Mesenchymal stem cell (in vitro differentiated cells and primary cell): Measurements from ENCODE around the gene ENO2.
A peak's percentile ranks its signal among the peaks of the same experiment; 100 is the strongest.
"Not testable (repeated sequence)": the region's sequence is repeated elsewhere in the genome, so short reads cannot be mapped to it uniquely, and the experiment has no call there.

Experiments
- DNase-seq: peaks from one replicate; pipeline ENCODE4 v3.0.0-alpha.2; 2013
- H2AFZ ChIP-seq: one replicate; pipeline ENCODE4 v1.6.1; 2013; ENCODE audit warnings: low read depth, mild to moderate bottlenecking, control low read depth, inconsistent platforms, low read length, moderate library complexity
- H2AK5ac ChIP-seq: 2 replicates; pipeline ENCODE4 v1.6.1; 2013; ENCODE audit warnings: low read length, moderate library complexity, mild to moderate bottlenecking, inconsistent platforms; ENCODE audit not compliant: severe bottlenecking
- H2BK120ac ChIP-seq: one replicate; pipeline ENCODE4 v1.6.1; 2013; ENCODE audit warnings: low read depth, mild to moderate bottlenecking, inconsistent platforms, low read length, moderate library complexity
- H2BK12ac ChIP-seq, 2 experiments: one replicate each; pipeline ENCODE4 v1.6.1; 2013; ENCODE audit warnings: inconsistent platforms in 2 of 2, low read length in 2 of 2, mild to moderate bottlenecking in 2 of 2, moderate library complexity in 2 of 2, control low read depth in 1 of 2
- H2BK15ac ChIP-seq: one replicate; pipeline ENCODE4 v1.6.1; 2013; ENCODE audit warnings: mild to moderate bottlenecking, low read depth, inconsistent platforms; ENCODE audit not compliant: poor library complexity, severe bottlenecking
- H2BK5ac ChIP-seq: 2 replicates; pipeline ENCODE4 v1.6.1; 2013; ENCODE audit warnings: low read depth, mild to moderate bottlenecking, low read length, control low read depth, inconsistent platforms; ENCODE audit not compliant: poor library complexity, severe bottlenecking
- H3K14ac ChIP-seq, 2 experiments: one replicate each; pipeline ENCODE4 v1.6.1; 2013; ENCODE audit warnings: inconsistent platforms in 2 of 2, low read length in 2 of 2, control low read depth in 1 of 2, mild to moderate bottlenecking in 1 of 2, moderate library complexity in 1 of 2
- H3K18ac ChIP-seq, 2 experiments: one replicate each; pipeline ENCODE4 v1.6.1; 2013; ENCODE audit warnings: inconsistent platforms in 2 of 2, low read length in 2 of 2, control low read depth in 1 of 2, low read depth in 1 of 2, mild to moderate bottlenecking in 1 of 2
- H3K23ac ChIP-seq, 2 experiments: one replicate each; pipeline ENCODE4 v1.6.1; 2013; ENCODE audit warnings: inconsistent platforms in 2 of 2, low read length in 2 of 2, mild to moderate bottlenecking in 2 of 2, moderate library complexity in 2 of 2, control low read depth in 1 of 2
- H3K27ac ChIP-seq: 2 replicates; pipeline ENCODE4 v1.5.1; 2013; ENCODE audit warnings: mild to moderate bottlenecking, moderate library complexity, low read length, control low read depth, inconsistent platforms; ENCODE audit not compliant: poor library complexity, severe bottlenecking
- H3K27me3 ChIP-seq, 2 experiments: 2 replicates each; pipeline versions ENCODE4 v1.6.1 to v1.7.0; 2013; ENCODE audit warnings: low read length in 2 of 2, mild to moderate bottlenecking in 2 of 2, moderate library complexity in 2 of 2, control low read depth in 1 of 2, inconsistent platforms in 1 of 2; ENCODE audit not compliant: control insufficient read depth in 1 of 2, insufficient read depth in 1 of 2
- H3K36me3 ChIP-seq, 2 experiments: 2 replicates each; pipeline versions ENCODE4 v1.6.1 to v1.7.0; 2013; ENCODE audit warnings: low read length in 2 of 2, control low read depth in 1 of 2, inconsistent platforms in 1 of 2, low read depth in 1 of 2, mild to moderate bottlenecking in 1 of 2; ENCODE audit not compliant: insufficient read depth in 2 of 2, control insufficient read depth in 1 of 2
- H3K4ac ChIP-seq, 2 experiments: one replicate each; pipeline ENCODE4 v1.6.1; 2013; ENCODE audit warnings: inconsistent platforms in 2 of 2, low read length in 2 of 2, mild to moderate bottlenecking in 2 of 2, moderate library complexity in 2 of 2, control low read depth in 1 of 2, low read depth in 1 of 2
- H3K4me1 ChIP-seq: 2 replicates; pipeline ENCODE4 v1.6.1; 2013; ENCODE audit warnings: low read depth, low read length, control low read depth; ENCODE audit not compliant: control insufficient read depth, insufficient read depth
- H3K4me2 ChIP-seq: 2 replicates; pipeline ENCODE4 v1.6.1; 2013; ENCODE audit warnings: low read length, mild to moderate bottlenecking, inconsistent platforms; ENCODE audit not compliant: poor library complexity, severe bottlenecking
- H3K4me3 ChIP-seq, 2 experiments: 2 replicates each; pipeline versions ENCODE4 v1.5.1 to v1.7.0; 2013; ENCODE audit warnings: low read length in 2 of 2, mild to moderate bottlenecking in 2 of 2, control low read depth in 1 of 2, low read depth in 1 of 2; ENCODE audit not compliant: insufficient read depth in 1 of 2
- H3K79me1 ChIP-seq: replicated peaks from 2 replicates; pipeline ENCODE4 v1.6.1; 2013; ENCODE audit warnings: mild to moderate bottlenecking, control low read depth, low read length, inconsistent platforms; ENCODE audit not compliant: poor library complexity, severe bottlenecking
- H3K9ac ChIP-seq: 2 replicates; pipeline ENCODE4 v1.7.0; 2013; ENCODE audit warnings: mild to moderate bottlenecking, low read length, moderate library complexity
- H3K9me3 ChIP-seq: 2 replicates; pipeline ENCODE4 v1.7.0; 2013; ENCODE audit warnings: mild to moderate bottlenecking, low read length; ENCODE audit not compliant: control insufficient read depth
- H4K8ac ChIP-seq: one replicate; pipeline ENCODE4 v1.6.1; 2013; ENCODE audit warnings: inconsistent platforms, mild to moderate bottlenecking, low read length, moderate library complexity
- H4K91ac ChIP-seq: one replicate; pipeline ENCODE4 v1.6.1; 2013; ENCODE audit warnings: mild to moderate bottlenecking, low read length, inconsistent platforms
- whole genome bisulfite sequencing: methylation state at CpG from one replicate; pipeline ENCODE4 v1.1.7; 2013; ENCODE audit warnings: mixed read lengths; 5-methylcytosine and 5-hydroxymethylcytosine counted together

The ENO2 gene

DNA sequence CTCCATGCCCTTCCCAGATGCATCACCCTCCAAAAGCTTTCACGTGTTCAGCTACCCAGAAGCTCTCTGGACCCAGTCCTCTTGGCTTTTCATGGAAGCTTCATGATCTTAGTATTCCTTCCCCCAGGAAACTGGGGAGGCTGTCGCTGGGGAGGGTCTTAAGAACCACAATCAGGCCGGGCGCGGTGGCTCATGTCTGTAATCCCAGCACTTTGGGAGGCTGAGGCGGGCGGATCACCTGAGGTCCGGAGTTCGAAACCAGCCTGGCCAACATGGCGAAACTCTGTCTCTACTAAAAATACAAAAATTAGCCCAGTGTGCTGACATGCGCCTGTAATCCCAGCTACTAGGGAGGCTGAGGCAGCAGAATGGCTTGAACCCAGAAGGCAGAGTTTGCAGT lies 6.2 kb upstream of the ENO2 start:
- H3K79me1 ChIP-seq, H3K23ac ChIP-seq, H2BK12ac ChIP-seq, H3K9ac ChIP-seq, H3K27ac ChIP-seq, DNase-seq, H3K4me2 ChIP-seq, H2BK15ac ChIP-seq, H3K18ac ChIP-seq, H3K4me3 ChIP-seq, H2BK120ac ChIP-seq, H2AFZ ChIP-seq, H3K9me3 ChIP-seq, H3K4me1 ChIP-seq, H3K4ac ChIP-seq, H4K8ac ChIP-seq, H4K91ac ChIP-seq, H2AK5ac ChIP-seq, H3K14ac ChIP-seq, H2BK5ac ChIP-seq: not testable (repeated sequence)
- Histone ChIP-seq H3K36me3 (peaks cover 3 to 19% of the 10 kb centered on the region in 2 experiments), H3K27me3 (peaks cover 0 to 14% of the 10 kb centered on the region in 2 experiments)
- WGBS, result 96% methylated on average over 11 of the region's 11 CpGs

DNA sequence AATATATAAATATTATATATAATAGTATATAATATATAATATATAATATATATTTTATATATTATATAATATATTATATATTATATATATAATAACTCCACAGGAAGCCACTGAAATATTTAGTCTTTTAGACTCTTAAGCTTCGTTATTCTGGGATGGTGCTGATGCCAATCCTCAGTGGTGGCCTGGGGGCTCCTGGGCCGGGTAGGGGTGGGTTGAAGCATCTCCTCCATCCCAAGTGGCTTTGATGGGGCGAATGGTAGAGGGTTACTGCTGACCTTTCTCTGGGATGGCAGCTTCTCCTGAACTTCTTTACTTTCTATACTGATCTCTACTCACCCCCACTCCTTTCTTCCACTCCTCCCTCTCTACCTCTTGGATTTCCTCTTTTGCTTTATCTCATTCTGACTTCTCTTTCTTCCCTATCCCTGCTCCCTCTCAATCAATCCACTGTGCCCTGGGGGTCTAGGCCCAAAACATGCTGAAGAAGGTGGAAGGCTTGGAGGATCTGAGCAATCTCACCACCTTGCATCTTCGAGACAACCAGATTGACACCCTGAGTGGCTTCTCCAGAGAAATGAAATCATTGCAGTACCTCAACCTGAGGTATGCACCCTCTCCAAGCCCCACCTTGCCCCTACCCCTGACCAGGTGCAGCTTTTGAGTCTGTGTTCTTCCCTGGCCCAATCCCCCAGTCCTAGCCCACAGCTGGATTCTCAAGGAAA lies 4.8 kb upstream of the ENO2 start:
- H3K36me3 ChIP-seq, result peaks cover 3 to 19% of the 10 kb centered on the region in 2 experiments
- no peak overlapping the region for H3K4me2 ChIP-seq
- H4K8ac ChIP-seq, result no peak overlapping the region
- no peak overlapping the region for H3K18ac ChIP-seq
- H3K4me3 ChIP-seq, result no peak overlapping the region
- no peaks in the 10 kb centered on the region for H3K79me1 ChIP-seq
- H3K4me1 ChIP-seq, result peaks cover 14% of the 10 kb centered on the region
- H3K14ac ChIP-seq, result no peak overlapping the region
- WGBS, result 86% methylated on average over 4 of the region's 4 CpGs
- H2BK120ac ChIP-seq, result no peak overlapping the region
- no peak overlapping the region for H2BK5ac ChIP-seq
- no peak overlapping the region for H3K27ac ChIP-seq
- no peak overlapping the region for H3K23ac ChIP-seq
- H3K4ac ChIP-seq, result no peak overlapping the region
- H2BK15ac ChIP-seq, result no peak overlapping the region
- H4K91ac ChIP-seq, result no peak overlapping the region
- H3K27me3 ChIP-seq, result peaks cover 0 to 14% of the 10 kb centered on the region in 2 experiments
- DNase-seq, result no peak
- H3K9me3 ChIP-seq, result no peaks in the 10 kb centered on the region
- H2BK12ac ChIP-seq, result no peak overlapping the region
- no peak overlapping the region for H2AK5ac ChIP-seq
- no peak overlapping the region for H2AFZ ChIP-seq
- H3K9ac ChIP-seq, result no peak overlapping the region

DNA sequence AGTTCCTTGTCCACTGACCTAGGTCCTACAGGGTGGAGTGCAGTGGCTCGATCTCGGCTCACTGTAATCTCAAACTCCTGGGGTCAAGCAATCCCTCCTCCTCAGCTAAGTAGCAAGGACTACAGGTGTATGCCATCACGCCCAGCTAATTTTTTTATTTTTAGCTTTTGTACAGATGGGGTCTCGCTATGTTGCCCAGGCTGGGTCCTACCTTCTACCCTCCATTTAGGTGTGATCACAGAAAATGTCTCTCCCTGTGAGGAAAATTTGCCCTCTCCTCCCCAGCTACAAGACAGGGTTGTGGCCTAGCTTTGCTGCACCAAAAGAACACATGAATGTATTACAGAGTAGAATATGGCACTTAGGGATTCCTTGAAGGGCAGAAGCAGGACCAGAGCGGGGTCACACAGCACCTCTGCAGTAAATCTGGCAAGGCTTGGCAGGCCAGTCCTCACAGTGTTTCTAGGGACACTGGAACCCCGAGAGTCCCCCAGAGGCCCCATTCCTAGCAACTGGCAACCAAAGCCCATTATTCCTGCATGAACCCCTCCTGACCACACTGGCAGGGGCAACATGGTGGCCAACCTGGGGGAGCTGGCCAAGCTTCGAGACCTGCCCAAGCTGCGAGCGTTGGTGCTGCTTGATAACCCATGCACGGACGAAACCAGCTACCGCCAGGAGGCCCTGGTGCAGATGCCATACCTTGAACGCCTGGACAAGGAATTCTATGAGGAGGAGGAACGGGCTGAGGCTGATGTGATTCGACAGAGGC lies 2.0 kb upstream of the ENO2 start:
- Histone ChIP-seq H2BK120ac (no peak overlapping the region), H2AFZ (no peak overlapping the region), H2AK5ac (no peak overlapping the region), H3K14ac (no peak overlapping the region), H3K18ac (no peak overlapping the region), H4K8ac (no peak overlapping the region), H2BK15ac (no peak overlapping the region), H3K4me3 (peak overlapping the region in 1 of 2 experiments; percentile 2), H3K36me3 (peaks cover 0 to 19% of the 10 kb centered on the region in 2 experiments), H3K27me3 (peaks cover 0 to 19% of the 10 kb centered on the region in 2 experiments), H4K91ac (no peak overlapping the region), H3K23ac (no peak overlapping the region), H3K4ac (no peak overlapping the region), H2BK12ac (no peak overlapping the region), H2BK5ac (no peak overlapping the region), H3K79me1 (no peaks in the 10 kb centered on the region), H3K4me2 (no peak overlapping the region), H3K27ac (no peak overlapping the region), H3K9me3 (no peaks in the 10 kb centered on the region), H3K4me1 (peaks cover 18% of the 10 kb centered on the region), H3K9ac (no peak overlapping the region)
- no peak for DNase-seq
- WGBS, result 93% methylated on average over 15 of the region's 15 CpGs
